ENCODE results near the gene CLK3.

DNA sequence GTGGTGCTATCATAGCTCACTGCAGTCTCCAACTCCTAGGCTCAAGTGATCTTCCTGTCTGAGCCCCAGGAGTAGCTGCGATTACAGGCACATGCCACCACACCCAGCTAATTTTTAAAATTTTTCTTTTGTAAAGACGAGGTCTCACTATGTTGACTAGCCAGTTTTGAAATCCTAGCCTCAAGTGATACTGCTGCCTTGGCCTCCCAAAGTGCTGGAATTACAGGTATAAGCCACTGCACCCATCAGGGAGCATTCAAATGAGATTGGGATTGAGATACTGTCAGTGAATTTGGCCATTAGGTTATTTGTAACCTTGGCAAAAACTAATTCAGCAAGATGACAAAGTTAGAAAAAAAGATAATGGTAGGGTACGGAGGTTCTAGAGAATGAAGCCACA, 58.5 kb downstream of the CLK3 start:
- no peak for TF ChIP-seq CTCF (IDR thresholded peaks at IDR 0.05; ENCODE audit: insufficient read depth, low read depth, low read length)
- TF ChIP-seq EZH2 (IDR thresholded peaks at IDR 0.05; ENCODE audit: insufficient read depth, low read length): no peak
